Dermis blood vessel endothelial cell (primary cell): ENCODE results near the gene SLC19A2. TPM values are rescaled to one million over a fixed set of nuclear protein-coding genes. Genes with fewer than 3 reads are reported as not detected.

Experiments used
- DNase-seq: peaks from one replicate; pipeline ENCODE4 v3.0.0; 2010
- total RNA-seq: library from RNA; depleted of rRNA; stranded (reverse); fragments of >200 nt; gene quantifications from 2 replicates; pipeline ENCODE4 v1.2.3, GENCODE V29; 2014

The SLC19A2 gene
- total RNA-seq, 1 donor from 2014 or later, result 3.7 TPM

- DNase-seq, result no peak
These were observed 11.3 kb downstream of the SLC19A2 start for GRCh38 chr1:169474302-169474995.

- DNase-seq, result no peak
These were observed 12.4 kb downstream of the SLC19A2 start for GRCh38 chr1:169473347-169473746.

DNA sequence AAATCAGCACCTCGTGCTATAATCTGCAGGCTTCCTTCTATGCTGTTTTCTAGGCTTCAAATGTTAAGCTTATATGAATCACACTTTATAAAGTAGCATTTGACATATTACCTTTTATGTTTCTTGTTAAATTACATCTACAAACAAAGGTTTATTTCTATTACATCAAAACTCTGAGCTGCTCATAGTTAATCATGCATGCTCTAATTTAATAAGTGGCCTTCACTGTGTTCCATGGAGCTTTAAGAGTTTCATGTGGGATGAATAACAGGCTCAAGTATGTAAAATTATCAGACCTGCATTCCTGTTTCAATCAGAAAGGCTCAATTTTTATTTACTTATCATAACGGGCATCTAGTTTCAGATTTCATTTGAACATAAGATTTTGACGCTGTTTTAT is 13.0 kb downstream of the SLC19A2 start:
- DNase-seq, result no peak

DNA sequence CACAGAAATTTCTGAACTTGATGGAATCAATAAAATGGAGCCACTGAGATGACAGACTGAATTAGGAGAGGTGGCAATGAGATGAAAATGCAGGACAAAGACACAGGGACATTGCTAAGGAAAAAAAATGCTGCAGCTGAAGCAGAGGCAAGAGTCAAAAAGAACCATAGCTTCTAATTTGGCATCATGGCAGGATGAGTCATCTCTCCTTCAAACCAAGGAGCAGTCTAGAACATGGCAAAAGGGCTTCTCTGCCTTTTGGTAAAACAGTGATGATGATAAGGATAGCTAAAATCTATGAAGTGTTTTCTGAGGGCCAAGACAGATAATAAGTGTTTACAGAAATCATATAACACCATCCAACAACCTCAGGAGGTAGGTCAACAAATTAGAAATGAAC is 16.8 kb downstream of the SLC19A2 start:
- DNase-seq, result no peak

DNA sequence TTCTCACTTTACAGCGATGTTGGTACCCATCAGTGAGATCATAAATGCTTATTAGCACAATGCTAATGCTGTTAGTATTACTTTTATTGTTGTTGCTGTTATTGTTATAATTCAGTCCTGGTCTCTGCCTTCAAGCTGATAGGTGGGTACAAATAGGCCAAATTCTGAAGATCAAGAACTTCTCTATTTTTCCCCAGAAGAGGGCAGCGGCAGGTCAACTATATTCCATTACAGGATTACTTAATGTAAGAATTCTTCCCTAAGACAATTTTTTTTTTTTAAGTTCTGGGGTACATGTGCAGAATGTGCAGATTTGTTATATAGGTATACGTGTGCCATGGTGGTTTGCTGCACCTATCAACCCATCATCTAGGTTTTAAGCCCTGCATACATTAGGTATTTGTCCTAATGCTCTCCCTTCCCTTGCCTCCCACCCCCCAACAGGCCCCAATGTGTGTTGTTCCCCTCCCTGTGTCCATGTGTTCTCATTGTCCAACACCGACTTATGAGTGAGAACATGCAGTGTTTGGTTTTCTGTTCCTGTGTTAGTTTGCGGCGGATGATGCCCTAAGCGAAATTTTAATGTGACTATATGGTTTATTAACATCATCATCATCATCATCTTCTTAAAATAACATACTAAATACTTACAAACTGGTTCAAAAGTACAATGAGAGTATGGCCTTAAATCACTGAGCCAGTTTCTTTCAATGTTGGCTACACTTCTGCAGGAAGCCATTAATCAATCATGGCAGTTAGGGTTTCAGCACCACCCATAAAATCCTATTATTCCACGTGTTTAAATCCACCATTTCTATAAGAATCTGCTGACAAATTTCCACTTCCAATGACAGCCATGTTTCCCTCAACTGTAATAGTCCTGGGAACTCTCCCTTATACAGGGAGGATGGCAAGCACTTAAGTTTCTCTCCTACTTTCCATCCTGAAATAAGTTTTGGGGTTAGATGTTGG is 19.2 kb downstream of the SLC19A2 start:
- DNase-seq, result peak; percentile 57

GRCh38 chr1:169465281-169465680 is 20.5 kb downstream of the SLC19A2 start:
- DNase-seq, result no peak

DNA sequence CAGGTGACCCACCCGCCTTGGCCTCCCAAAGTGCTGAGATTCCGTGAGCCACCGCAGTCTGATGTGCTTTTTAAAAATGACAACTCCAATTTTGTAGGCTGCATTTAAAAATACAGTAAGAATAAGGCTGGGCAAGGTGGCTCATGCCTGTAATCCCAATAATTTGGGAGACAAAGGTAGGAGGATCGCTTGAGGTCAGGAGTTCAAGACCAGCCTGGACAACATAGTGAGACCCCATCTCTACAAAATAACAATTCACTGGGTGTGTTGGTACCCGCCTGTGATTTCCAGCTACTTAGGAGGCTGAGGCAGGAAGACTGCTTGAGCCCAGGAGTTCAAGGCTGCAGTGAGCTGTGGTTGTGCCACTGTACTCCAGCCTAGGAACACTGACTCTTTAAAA is 23.4 kb downstream of the SLC19A2 start:
- DNase-seq, result no peak

GRCh38 chr1:169461390-169462000 is 24.2 kb downstream of the SLC19A2 start:
- no peak for DNase-seq

GRCh38 chr1:169460191-169460833 is 25.4 kb downstream of the SLC19A2 start:
- DNase-seq, result peak; percentile 6

DNA sequence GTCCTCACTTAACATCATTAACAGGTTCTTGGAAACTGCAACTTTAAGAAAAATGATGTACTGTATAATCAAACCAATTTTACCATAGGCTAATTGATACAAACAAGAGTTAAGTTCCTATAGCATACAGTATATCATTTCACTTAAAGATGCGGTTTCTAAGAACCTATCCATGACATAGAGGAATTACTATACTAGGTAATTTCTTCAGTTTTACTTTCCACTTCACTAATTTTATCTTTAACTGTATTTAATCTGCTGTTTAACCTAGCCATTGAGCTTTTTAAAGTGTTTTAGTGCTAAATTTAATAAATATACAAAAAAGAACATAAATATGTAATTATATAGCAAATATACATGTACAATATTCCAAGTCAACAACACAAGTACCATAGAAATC is 28.3 kb downstream of the SLC19A2 start:
- no peak for DNase-seq

- DNase-seq, result no peak
These were observed 29.7 kb downstream of the SLC19A2 start for GRCh38 chr1:169456029-169456428.

- DNase-seq, result no peak
These were observed 32.8 kb downstream of the SLC19A2 start for GRCh38 chr1:169452921-169453320.

DNA sequence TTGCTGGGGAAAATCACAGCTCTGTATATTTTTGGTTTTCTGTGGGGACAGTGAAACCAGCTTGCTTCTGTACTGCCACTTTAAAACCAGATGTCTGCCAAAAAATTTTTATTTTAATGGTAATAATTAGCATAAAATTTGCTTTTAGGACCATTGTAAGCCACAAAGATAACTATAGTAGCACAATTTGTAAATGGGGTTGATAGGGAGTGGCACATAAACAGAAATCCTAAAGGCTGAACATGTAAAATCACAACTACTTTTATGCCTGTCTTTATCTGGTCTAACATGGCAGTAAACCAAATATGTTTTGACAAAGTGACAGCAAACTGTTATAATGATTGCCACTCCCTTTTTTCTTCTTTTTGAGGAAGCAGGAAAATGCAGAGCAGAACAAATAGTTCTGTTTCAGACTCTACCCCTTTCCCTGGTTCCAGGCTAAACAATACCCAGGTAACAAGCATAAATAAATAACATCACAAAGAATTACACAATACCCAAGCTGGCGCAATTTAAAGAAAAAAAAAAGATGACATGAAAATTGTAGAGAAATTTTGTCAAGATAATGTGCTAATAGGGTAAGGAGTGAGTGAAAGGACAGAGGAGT is 34.4 kb downstream of the SLC19A2 start:
- DNase-seq, result no peak

GRCh38 chr1:169443923-169444322 is 41.8 kb downstream of the SLC19A2 start:
- DNase-seq, result no peak

- DNase-seq, result peak; percentile 28
These were observed 58.6 kb downstream of the SLC19A2 start, which contains the start of gene CCDC181 for GRCh38 chr1:169427081-169427641. TSS of gene CCDC181 (minus strand) at chr1:169427474. CDS start at chr1:169424927, 2,547 bp downstream.

- DNase-seq, result no peak
These were observed 59.5 kb downstream of the SLC19A2 start for GRCh38 chr1:169426174-169426705.

- no peak for DNase-seq
These were observed 64.4 kb downstream of the SLC19A2 start for GRCh38 chr1:169421309-169421708.

DNA sequence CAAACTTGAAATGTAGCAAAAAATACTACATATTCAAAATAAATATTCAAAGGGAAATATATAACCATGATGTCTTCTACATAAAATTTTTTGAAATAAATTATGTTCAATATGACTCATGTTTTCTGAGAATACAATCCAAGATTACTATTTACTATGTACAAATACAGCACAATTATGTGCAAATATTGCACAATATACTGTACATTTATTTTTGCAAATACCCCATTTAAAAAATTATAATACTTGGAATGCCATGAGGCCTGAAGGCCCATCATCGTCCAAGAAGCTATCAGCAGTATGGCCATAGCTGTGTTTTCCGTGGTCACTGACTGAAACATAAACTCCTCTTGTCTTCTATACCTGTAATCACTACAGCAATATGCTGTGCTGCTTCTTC is 70.8 kb downstream of the SLC19A2 start:
- DNase-seq, result no peak
